ENCODE measurements around the gene KRTAP3-3. TPM values are rescaled to one million over a fixed set of nuclear protein-coding genes. Genes with fewer than 3 reads are reported as not detected.

The KRTAP3-3 gene
- total RNA-seq, 2 donors from 2014 or later = not detected

- Mint-ChIP-seq H3K4me1 (ENCODE audit: low read depth in 2 of 2) (no peaks in the 10 kb centered on the region), H3K36me3 (no peaks in the 10 kb centered on the region), H3K27me3 (peaks cover 53 to 72% of the 10 kb centered on the region in 2 donors), H3K27ac (no peak overlapping the region), H3K4me3 (no peak overlapping the region), H3K9me3 (no peaks in the 10 kb centered on the region)
- no peak for ATAC-seq
- no peak for DNase-seq (ENCODE audit: low spot score)
Observed at GRCh38 chr17:40944531-40944930, 49.4 kb downstream of the KRTAP3-3 start.

Other genes with a start within 250 kb of the KRTAP3-3 start
- not detected for gene KRT25, start 238.8 kb downstream of the KRTAP3-3 start, total RNA-seq
- not detected for gene KRT26, start 222.0 kb downstream of the KRTAP3-3 start, total RNA-seq
- not detected for gene KRT27, start 211.6 kb downstream of the KRTAP3-3 start, total RNA-seq
- not detected for gene KRT28, start 194.2 kb downstream of the KRTAP3-3 start, total RNA-seq
- 10 to 100 TPM; 26.8 to 42.3 TPM for gene KRT10, start 171.6 kb downstream of the KRTAP3-3 start, total RNA-seq
- gene KRT12, start 126.9 kb downstream of the KRTAP3-3 start, total RNA-seq = not detected
- not detected for gene KRT20, start 108.9 kb downstream of the KRTAP3-3 start, total RNA-seq
- not detected for gene KRT23, start 56.5 kb downstream of the KRTAP3-3 start, total RNA-seq
- not detected for gene KRT39, start 27.2 kb downstream of the KRTAP3-3 start, total RNA-seq
- gene KRT40, start 9.8 kb downstream of the KRTAP3-3 start, total RNA-seq = not detected
- not detected for gene KRTAP3-2, start 5.7 kb upstream of the KRTAP3-3 start, total RNA-seq
- not detected for gene KRTAP3-1, start 15.0 kb upstream of the KRTAP3-3 start, total RNA-seq
- not detected for gene KRTAP1-5, start 33.0 kb upstream of the KRTAP3-3 start, total RNA-seq
- not detected for gene KRTAP1-4, start 36.0 kb upstream of the KRTAP3-3 start, total RNA-seq
- gene KRTAP1-3, start 40.7 kb upstream of the KRTAP3-3 start, total RNA-seq = not detected
- not detected for gene KRTAP1-1, start 47.3 kb upstream of the KRTAP3-3 start, total RNA-seq
- gene KRTAP2-1, start 53.2 kb upstream of the KRTAP3-3 start, total RNA-seq = not detected
- not detected for gene KRTAP2-2, start 61.1 kb upstream of the KRTAP3-3 start, total RNA-seq
- gene KRTAP2-3, start 66.0 kb upstream of the KRTAP3-3 start, total RNA-seq = not detected
- not detected for gene KRTAP2-4, start 71.7 kb upstream of the KRTAP3-3 start, total RNA-seq
- gene KRTAP4-7, start 90.0 kb upstream of the KRTAP3-3 start, total RNA-seq = not detected
- not detected for gene KRTAP4-8, start 104.0 kb upstream of the KRTAP3-3 start, total RNA-seq
- not detected for gene KRTAP4-16, start 108.0 kb upstream of the KRTAP3-3 start, total RNA-seq
- not detected for gene KRTAP4-9, start 111.2 kb upstream of the KRTAP3-3 start, total RNA-seq
- gene KRTAP4-11, start 124.2 kb upstream of the KRTAP3-3 start, total RNA-seq = not detected
- not detected for gene KRTAP4-12, start 130.0 kb upstream of the KRTAP3-3 start, total RNA-seq
- not detected for gene KRTAP4-6, start 146.4 kb upstream of the KRTAP3-3 start, total RNA-seq
- not detected for gene KRTAP4-5, start 155.7 kb upstream of the KRTAP3-3 start, total RNA-seq
- not detected for gene KRTAP4-4, start 166.6 kb upstream of the KRTAP3-3 start, total RNA-seq
- not detected for gene KRTAP4-3, start 174.1 kb upstream of the KRTAP3-3 start, total RNA-seq
- gene KRTAP4-2, start 184.1 kb upstream of the KRTAP3-3 start, total RNA-seq = not detected
- gene KRTAP4-1, start 190.7 kb upstream of the KRTAP3-3 start, total RNA-seq = not detected
- not detected for gene KRTAP9-1, start 195.7 kb upstream of the KRTAP3-3 start, total RNA-seq
- not detected for gene KRTAP9-2, start 232.5 kb upstream of the KRTAP3-3 start, total RNA-seq
- gene KRTAP9-3, start 238.3 kb upstream of the KRTAP3-3 start, total RNA-seq = not detected
- gene KRTAP9-8, start 243.8 kb upstream of the KRTAP3-3 start, total RNA-seq = not detected